Activated CD4-positive, alpha-beta T cell treated with anti-CD3 and anti-CD28 coated beads, Interleukin-2, amount 10 ng/mL, durations not matched to agents 24 days and 14 days (primary cell): ENCODE results near the gene PPIE. TPM values are rescaled to one million over a fixed set of nuclear protein-coding genes. Genes with fewer than 3 reads are reported as not detected.

Experiments
- DNase-seq: peaks from one replicate; pipeline ENCODE4 v3.0.0; 2022
- H3K27ac Mint-ChIP-seq: one replicate; pipeline ENCODE4 v1.8.0; 2022; ENCODE audit warnings: mild to moderate bottlenecking, mixed read lengths
- H3K27me3 Mint-ChIP-seq: one replicate; pipeline ENCODE4 v1.8.0; 2022; ENCODE audit warnings: mixed read lengths
- H3K36me3 Mint-ChIP-seq: one replicate; pipeline ENCODE4 v1.8.0; 2022; ENCODE audit warnings: low read depth, mild to moderate bottlenecking, mixed read lengths
- H3K4me1 Mint-ChIP-seq: one replicate; pipeline ENCODE4 v1.8.0; 2021; ENCODE audit warnings: mixed read lengths
- H3K4me3 Mint-ChIP-seq: one replicate; pipeline ENCODE4 v1.8.0; 2022; ENCODE audit warnings: mild to moderate bottlenecking, moderate library complexity, mixed read lengths
- H3K9me3 Mint-ChIP-seq: one replicate; pipeline ENCODE4 v1.8.0; 2021; ENCODE audit warnings: mixed read lengths
- intact Hi-C: fragments of 100-400 bp; cut with micrococcal nuclease; formaldehyde crosslinking; loops from one replicate; pipeline ENCODE4 v1.15.1; 2023
- total RNA-seq: library from RNA; stranded (reverse); gene quantifications from 2 replicates; pipeline ENCODE4 v1.2.3, GENCODE V29; 2022

The PPIE gene
- total RNA-seq, 1 donor from 2014 or later = 76.7 TPM

GRCh38 chr1:39701049-39701439 lies 37.6 kb upstream of the PPIE start:
- DNase-seq = no peak
- Mint-ChIP-seq H3K9me3 (no peaks in the 10 kb centered on the region), H3K27ac (no peak overlapping the region), H3K4me3 (no peak overlapping the region), H3K36me3 (no peaks in the 10 kb centered on the region), H3K27me3 (peaks cover 46% of the 10 kb centered on the region), H3K4me1 (no peaks in the 10 kb centered on the region)
- intact Hi-C loops = no loop called here

- no peak overlapping the region for H3K4me3 Mint-ChIP-seq
- H3K27me3 Mint-ChIP-seq = peaks cover 34% of the 10 kb centered on the region
- no peak overlapping the region for H3K27ac Mint-ChIP-seq
- H3K36me3 Mint-ChIP-seq = no peaks in the 10 kb centered on the region
- H3K4me1 Mint-ChIP-seq = no peaks in the 10 kb centered on the region
- no peaks in the 10 kb centered on the region for H3K9me3 Mint-ChIP-seq
- intact Hi-C loops = no loop called here
- DNase-seq = no peak
Observed at GRCh38 chr1:39704757-39705156, 33.9 kb upstream of the PPIE start.

DNA sequence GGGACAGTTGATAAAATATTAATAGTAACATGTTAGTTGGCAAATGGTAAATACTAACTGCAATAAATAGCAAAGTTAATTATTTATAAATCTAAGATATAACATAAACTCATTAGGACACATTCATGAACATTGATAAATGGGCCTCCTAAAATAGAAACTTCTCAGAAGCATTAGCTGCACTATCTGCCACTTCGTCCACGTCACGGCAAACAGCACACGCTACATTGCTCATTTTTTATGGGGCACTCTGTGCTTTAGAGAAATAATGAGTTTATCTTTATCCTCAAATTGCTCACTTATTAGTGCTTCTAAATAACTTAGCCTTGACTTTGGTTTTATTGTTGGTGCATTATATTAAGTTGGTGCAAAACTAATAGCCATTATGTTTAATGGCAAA lies 31.2 kb upstream of the PPIE start:
- H3K9me3 Mint-ChIP-seq = no peaks in the 10 kb centered on the region
- intact Hi-C loops = no loop called here
- no peaks in the 10 kb centered on the region for H3K4me1 Mint-ChIP-seq
- no peak for DNase-seq
- H3K36me3 Mint-ChIP-seq = no peaks in the 10 kb centered on the region
- H3K27me3 Mint-ChIP-seq = peaks cover 27% of the 10 kb centered on the region
- H3K4me3 Mint-ChIP-seq = no peak overlapping the region
- no peak overlapping the region for H3K27ac Mint-ChIP-seq

DNA sequence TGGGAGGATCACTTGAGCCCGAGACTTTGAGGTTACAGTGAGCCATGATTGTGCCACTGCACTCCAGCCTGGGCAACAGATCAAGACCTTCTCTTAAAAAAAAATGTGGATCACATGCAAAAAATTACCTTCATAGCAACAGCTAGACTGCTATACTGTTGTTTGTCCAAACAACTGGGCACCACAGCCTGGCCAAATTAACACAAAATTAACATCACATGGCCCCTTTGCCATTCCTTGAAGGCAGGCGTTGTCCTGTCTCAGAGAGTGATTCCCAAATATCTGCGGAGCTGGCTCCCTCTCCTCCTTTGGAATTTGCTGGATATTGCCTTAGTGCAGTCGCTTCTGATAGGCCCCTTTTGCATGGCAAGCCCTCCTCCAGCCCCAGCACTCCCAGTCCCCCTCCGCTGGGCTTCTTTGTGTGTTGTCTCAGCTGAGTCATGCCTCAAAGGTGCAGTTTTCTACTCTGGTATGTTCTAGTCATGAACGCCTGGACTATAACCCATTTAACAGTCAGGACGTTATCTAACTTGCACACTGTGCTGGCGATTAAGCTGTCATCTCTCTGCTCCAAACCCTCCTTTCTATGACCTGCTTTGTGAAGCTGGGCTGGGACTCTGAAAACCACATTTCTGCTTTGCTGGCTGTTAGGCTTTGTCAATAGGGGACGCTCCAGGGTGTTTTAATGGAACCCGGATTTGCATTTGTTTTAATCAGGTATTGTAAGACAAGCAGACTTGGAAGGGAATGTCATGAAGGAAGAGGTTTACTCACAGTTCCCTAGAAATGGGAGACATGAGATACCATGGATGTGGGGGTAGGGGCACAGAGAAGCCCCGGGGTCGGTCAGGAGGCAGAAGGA lies 27.3 kb upstream of the PPIE start:
- Mint-ChIP-seq H3K36me3 (no peaks in the 10 kb centered on the region), H3K9me3 (no peaks in the 10 kb centered on the region), H3K27ac (no peak overlapping the region), H3K4me1 (no peaks in the 10 kb centered on the region), H3K27me3 (peaks cover 33% of the 10 kb centered on the region), H3K4me3 (no peak overlapping the region)
- intact Hi-C loops = no loop called here
- no peak for DNase-seq

GRCh38 chr1:39711966-39712340 lies 26.7 kb upstream of the PPIE start:
- Mint-ChIP-seq H3K9me3 (no peaks in the 10 kb centered on the region), H3K4me3 (no peak overlapping the region), H3K27me3 (peaks cover 35% of the 10 kb centered on the region), H3K27ac (no peak overlapping the region), H3K4me1 (no peaks in the 10 kb centered on the region), H3K36me3 (no peaks in the 10 kb centered on the region)
- intact Hi-C loops = no loop called here
- DNase-seq = no peak

GRCh38 chr1:39713557-39713956 lies 25.1 kb upstream of the PPIE start:
- no peak for DNase-seq
- Mint-ChIP-seq H3K4me1 (no peaks in the 10 kb centered on the region), H3K36me3 (no peaks in the 10 kb centered on the region), H3K27me3 (peaks cover 43% of the 10 kb centered on the region), H3K4me3 (no peak overlapping the region), H3K27ac (no peak overlapping the region), H3K9me3 (no peaks in the 10 kb centered on the region)
- intact Hi-C loops = no loop called here

GRCh38 chr1:39717809-39718208 lies 20.9 kb upstream of the PPIE start:
- H3K27ac Mint-ChIP-seq = no peak overlapping the region
- peaks cover 56% of the 10 kb centered on the region for H3K27me3 Mint-ChIP-seq
- DNase-seq = peak; percentile 48
- intact Hi-C loops = no loop called here
- H3K4me3 Mint-ChIP-seq = no peak overlapping the region
- H3K9me3 Mint-ChIP-seq = no peaks in the 10 kb centered on the region
- no peaks in the 10 kb centered on the region for H3K4me1 Mint-ChIP-seq
- no peaks in the 10 kb centered on the region for H3K36me3 Mint-ChIP-seq

DNA sequence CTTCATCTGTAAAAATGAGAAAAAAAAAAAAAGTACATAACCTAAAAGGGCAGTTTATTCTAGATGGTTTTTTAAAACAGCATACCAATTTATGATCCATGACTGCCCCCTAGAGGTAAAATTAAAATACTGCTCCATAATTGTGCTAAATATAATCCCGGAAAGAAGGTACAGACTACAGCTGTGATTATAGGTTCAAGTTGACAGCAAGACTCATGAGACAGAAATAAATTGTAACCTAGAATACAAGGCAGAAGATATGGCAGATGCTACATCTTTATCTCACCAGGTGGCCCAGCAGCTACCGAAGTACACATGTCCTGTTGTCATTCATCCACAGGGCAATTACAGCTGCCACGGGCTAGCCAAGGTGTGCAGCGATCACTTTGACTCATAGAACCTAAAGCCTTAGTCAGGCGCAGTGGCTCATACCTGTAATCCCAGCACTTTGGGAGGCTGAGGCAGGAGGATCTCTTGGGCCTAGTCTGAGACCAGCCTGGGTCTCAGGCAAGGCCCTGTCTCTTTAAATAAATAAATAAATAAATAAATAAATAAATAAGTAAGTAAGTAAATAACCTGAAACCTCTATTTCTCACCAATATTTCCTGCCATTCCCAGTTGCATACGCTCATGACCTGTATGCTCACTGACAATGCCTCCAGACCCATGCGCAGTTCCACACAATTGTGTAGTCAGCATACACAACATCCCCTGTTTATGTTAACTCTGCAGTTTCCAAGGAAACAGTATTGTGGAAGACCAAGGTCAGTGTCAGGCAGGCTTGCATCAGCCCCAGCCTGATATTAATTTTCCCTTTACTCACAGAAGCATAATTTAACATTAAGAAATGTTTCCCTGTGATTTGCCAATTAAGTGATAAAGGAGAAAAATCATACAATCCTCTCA lies 18.3 kb upstream of the PPIE start:
- intact Hi-C loops = loop anchor here (1.0 to 2.0 kb wide), 3 partner anchors 54 to 114 kb away; no protein-coding TSS in a partner anchor
- peak; percentile 70 for DNase-seq
- Mint-ChIP-seq H3K27me3 (peaks cover 54% of the 10 kb centered on the region), H3K4me3 (no peak overlapping the region), H3K4me1 (no peaks in the 10 kb centered on the region), H3K9me3 (no peaks in the 10 kb centered on the region), H3K27ac (no peak overlapping the region), H3K36me3 (no peaks in the 10 kb centered on the region)

DNA sequence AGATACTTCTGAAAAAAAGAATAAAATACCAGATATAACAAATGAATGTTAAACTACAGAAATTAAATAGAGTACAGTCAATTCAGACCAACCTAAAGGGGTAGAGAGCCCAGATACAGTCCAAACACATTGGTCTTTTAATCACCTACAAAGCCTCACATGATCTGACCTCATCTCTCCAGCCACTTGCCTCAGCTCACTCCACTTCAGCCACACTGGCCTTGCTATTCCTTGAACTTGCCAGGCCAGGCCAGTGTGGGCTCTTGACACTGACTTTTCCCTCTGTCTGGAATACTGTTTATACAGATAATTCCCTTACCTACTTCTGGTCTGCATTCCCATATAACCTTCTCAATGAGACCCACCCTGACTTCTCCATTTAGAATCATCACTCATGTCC lies 17.0 kb upstream of the PPIE start:
- Mint-ChIP-seq H3K4me1 (peaks cover under 1% of the 10 kb centered on the region), H3K36me3 (no peaks in the 10 kb centered on the region), H3K9me3 (no peaks in the 10 kb centered on the region), H3K4me3 (no peak overlapping the region), H3K27me3 (peaks cover 56% of the 10 kb centered on the region), H3K27ac (no peak overlapping the region)
- intact Hi-C loops = loop anchor here (2.0 kb wide), 1 partner anchor 55 kb away; no protein-coding TSS in a partner anchor
- peak; percentile 48 for DNase-seq

DNA sequence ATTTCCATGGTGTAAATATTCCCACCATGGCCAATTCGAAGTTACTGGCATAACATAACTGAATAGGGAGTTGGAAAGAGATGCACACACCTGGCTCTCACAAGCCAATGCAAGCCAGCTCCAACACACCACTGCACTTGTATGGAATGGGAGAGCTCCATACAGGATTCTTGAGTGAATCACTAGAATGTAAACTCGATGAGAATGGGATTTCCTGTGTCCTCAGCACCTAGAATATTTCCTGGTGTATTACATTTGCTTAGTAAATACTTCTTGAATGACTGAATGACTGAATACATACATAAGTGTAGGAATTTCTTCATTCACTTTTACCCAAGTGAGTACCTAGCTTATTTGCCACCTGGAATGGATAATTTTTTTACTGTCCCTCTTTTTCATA lies 16.2 kb upstream of the PPIE start:
- Mint-ChIP-seq H3K27me3 (peaks cover 54% of the 10 kb centered on the region), H3K9me3 (no peaks in the 10 kb centered on the region), H3K27ac (no peak overlapping the region), H3K36me3 (no peaks in the 10 kb centered on the region), H3K4me3 (no peak overlapping the region), H3K4me1 (peaks cover 7% of the 10 kb centered on the region)
- intact Hi-C loops = no loop called here
- no peak for DNase-seq

DNA sequence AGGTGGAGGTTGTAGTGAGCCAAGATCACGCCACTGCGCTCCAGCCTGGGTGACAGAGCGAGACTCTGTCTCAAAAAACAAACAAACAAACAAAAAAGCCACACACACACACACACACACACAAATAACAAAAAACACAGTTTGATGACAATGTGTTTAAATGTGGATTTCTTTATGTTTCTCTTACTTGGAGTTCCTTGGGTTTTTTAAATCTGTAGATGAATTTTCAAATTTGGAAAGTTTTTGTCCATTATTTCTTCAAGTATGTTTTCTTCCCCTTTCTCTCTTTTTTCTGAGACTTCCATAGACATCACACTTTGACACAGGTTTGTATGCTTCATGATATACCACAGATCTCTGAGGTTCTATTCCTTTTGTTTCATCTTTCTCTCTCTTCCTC lies 12.1 kb upstream of the PPIE start:
- Mint-ChIP-seq H3K36me3 (no peaks in the 10 kb centered on the region), H3K27ac (no peak overlapping the region)
- intact Hi-C loops = loop anchor here (5.0 kb wide), 1 partner anchor 34 kb away; the partner anchor contains the start of gene HPCAL4

GRCh38 chr1:39727221-39727931 lies 11.3 kb upstream of the PPIE start:
- peak; percentile 51 for DNase-seq
- intact Hi-C loops = loop anchor here (5.0 kb wide), 1 partner anchor 35 kb away; the partner anchor contains the start of gene HPCAL4
- peaks cover 25% of the 10 kb centered on the region for H3K4me1 Mint-ChIP-seq
- peak overlapping the region; percentile 32 for H3K27ac Mint-ChIP-seq
- H3K27me3 Mint-ChIP-seq = peaks cover 54% of the 10 kb centered on the region
- H3K4me3 Mint-ChIP-seq = peak overlapping the region; percentile 19
- no peaks in the 10 kb centered on the region for H3K9me3 Mint-ChIP-seq
- H3K36me3 Mint-ChIP-seq = no peaks in the 10 kb centered on the region

More for the DNA sequence above, 12.1 kb upstream of the PPIE start:
- Mint-ChIP-seq H3K9me3 (no peaks in the 10 kb centered on the region), H3K27me3 (peaks cover 61% of the 10 kb centered on the region), H3K4me1 (peaks cover 25% of the 10 kb centered on the region), H3K4me3 (no peak overlapping the region)
- no peak for DNase-seq

GRCh38 chr1:39727932-39728317 lies 10.8 kb upstream of the PPIE start:
- intact Hi-C loops = loop anchor here (5.0 kb wide), 1 partner anchor 36 kb away; the partner anchor contains the start of gene HPCAL4
- Mint-ChIP-seq H3K27ac (no peak overlapping the region), H3K4me1 (peaks cover 25% of the 10 kb centered on the region), H3K27me3 (peaks cover 54% of the 10 kb centered on the region), H3K9me3 (no peaks in the 10 kb centered on the region), H3K4me3 (no peak overlapping the region), H3K36me3 (no peaks in the 10 kb centered on the region)
- DNase-seq = peak; percentile 54
